Activated B cell treated with CpG ODN at 0.5 μM for 24 hours (primary cell): ENCODE measurements around the gene MSI1. TPM values are rescaled to one million over a fixed set of nuclear protein-coding genes. Genes with fewer than 3 reads are reported as not detected.
A peak's percentile ranks its signal among the peaks of the same experiment; 100 is the strongest.

Source experiments
- ATAC-seq: fragments of 200-7000 bp; cut with Tn5 transposase; one replicate; pipeline ENCODE4 v1.10.0; 2021; ENCODE audit warnings: low read depth, mild to moderate bottlenecking, moderate library complexity
- CTCF ChIA-PET: fragments of 350-600 bp; sonication (Branson Sonifier 250); formaldehyde crosslinking; loops from one replicate; lab custom pipeline; 2021; ENCODE audit warnings: antibody characterized with exemption; lab: Charles Lee
- POLR2A ChIA-PET: fragments of 350-600 bp; sonication (Branson Sonifier 250); formaldehyde crosslinking; loops from one replicate; lab custom pipeline; 2021; ENCODE audit warnings: antibody characterized with exemption; lab: Charles Lee
- DNase-seq: peaks from one replicate; pipeline ENCODE4 v3.0.0; 2022
- H3K27ac Mint-ChIP-seq: one replicate; pipeline ENCODE4 v1.8.0; 2020; ENCODE audit warnings: mixed read lengths
- H3K27me3 Mint-ChIP-seq: one replicate; pipeline ENCODE4 v1.8.0; 2021; ENCODE audit warnings: mixed read lengths
- H3K36me3 Mint-ChIP-seq: one replicate; pipeline ENCODE4 v1.8.0; 2021; ENCODE audit warnings: low read depth, mixed read lengths
- H3K4me1 Mint-ChIP-seq: one replicate; pipeline ENCODE4 v1.8.0; 2021; ENCODE audit warnings: mixed read lengths
- H3K4me3 Mint-ChIP-seq: one replicate; pipeline ENCODE4 v1.8.0; 2020; ENCODE audit warnings: mild to moderate bottlenecking, mixed read lengths
- H3K9me3 Mint-ChIP-seq: one replicate; pipeline ENCODE4 v1.8.0; 2020; ENCODE audit warnings: mixed read lengths
- intact Hi-C: fragments of 100-400 bp; cut with micrococcal nuclease; formaldehyde crosslinking; loops from one replicate; pipeline ENCODE4 v1.15.1; 2024
- total RNA-seq: library from RNA; stranded (reverse); gene quantifications from 2 replicates; pipeline ENCODE4 v1.2.3, GENCODE V29; 2022
- TF ChIP-seq, protein P1 (sequence below): fragments of 200-600 bp; IDR thresholded peaks from one replicate; pipeline ENCODE4 v1.8.0; 2022; ENCODE audit warnings: antibody characterized with exemption, mild to moderate bottlenecking

Gene MSI1
- total RNA-seq, 1 donor from 2014 or later, result not detected

DNA sequence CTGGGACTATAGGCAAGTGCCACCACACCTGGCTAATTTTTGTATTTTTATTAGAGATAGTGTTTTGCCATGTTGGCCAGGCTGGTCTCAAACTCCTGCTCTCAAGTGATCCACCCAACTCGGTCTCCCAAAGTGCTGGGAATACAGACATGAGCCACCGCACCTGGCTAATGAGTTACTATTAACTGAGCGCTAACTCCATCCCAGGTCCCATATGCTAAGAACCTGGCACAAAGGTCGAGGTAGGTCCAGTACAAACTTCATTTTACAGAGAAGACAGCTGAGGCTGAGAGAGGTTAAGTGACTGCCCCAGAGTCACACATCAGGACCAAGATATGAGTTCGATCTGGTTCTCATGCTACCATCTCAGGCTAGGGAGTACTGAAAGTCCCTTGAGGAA lies 36.9 kb downstream of the MSI1 start:
- POLR2A ChIA-PET, result no interaction called here
- DNase-seq (no peak), ATAC-seq (no peak)
- TF ChIP-seq, protein P1, sequence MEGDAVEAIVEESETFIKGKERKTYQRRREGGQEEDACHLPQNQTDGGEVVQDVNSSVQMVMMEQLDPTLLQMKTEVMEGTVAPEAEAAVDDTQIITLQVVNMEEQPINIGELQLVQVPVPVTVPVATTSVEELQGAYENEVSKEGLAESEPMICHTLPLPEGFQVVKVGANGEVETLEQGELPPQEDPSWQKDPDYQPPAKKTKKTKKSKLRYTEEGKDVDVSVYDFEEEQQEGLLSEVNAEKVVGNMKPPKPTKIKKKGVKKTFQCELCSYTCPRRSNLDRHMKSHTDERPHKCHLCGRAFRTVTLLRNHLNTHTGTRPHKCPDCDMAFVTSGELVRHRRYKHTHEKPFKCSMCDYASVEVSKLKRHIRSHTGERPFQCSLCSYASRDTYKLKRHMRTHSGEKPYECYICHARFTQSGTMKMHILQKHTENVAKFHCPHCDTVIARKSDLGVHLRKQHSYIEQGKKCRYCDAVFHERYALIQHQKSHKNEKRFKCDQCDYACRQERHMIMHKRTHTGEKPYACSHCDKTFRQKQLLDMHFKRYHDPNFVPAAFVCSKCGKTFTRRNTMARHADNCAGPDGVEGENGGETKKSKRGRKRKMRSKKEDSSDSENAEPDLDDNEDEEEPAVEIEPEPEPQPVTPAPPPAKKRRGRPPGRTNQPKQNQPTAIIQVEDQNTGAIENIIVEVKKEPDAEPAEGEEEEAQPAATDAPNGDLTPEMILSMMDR, result no peak
- H3K4me3 Mint-ChIP-seq, result no peak overlapping the region
- intact Hi-C loops, result no loop called here
- no peak overlapping the region for H3K27ac Mint-ChIP-seq
- CTCF ChIA-PET, result no interaction called here
- no peaks in the 10 kb centered on the region for H3K36me3 Mint-ChIP-seq
- peaks cover 6% of the 10 kb centered on the region for H3K9me3 Mint-ChIP-seq
- peaks cover 7% of the 10 kb centered on the region for H3K27me3 Mint-ChIP-seq
- peaks cover 3% of the 10 kb centered on the region for H3K4me1 Mint-ChIP-seq

GRCh38 chr12:120331390-120331789 lies 37.6 kb downstream of the MSI1 start:
- Mint-ChIP-seq H3K4me3 (no peak overlapping the region), H3K9me3 (peaks cover 4% of the 10 kb centered on the region), H3K27me3 (peaks cover 7% of the 10 kb centered on the region), H3K27ac (no peak overlapping the region), H3K4me1 (peaks cover 3% of the 10 kb centered on the region), H3K36me3 (no peaks in the 10 kb centered on the region)
- ChIA-PET POLR2A (no interaction called here), CTCF (no interaction called here)
- DNase-seq (no peak), ATAC-seq (no peak)
- TF ChIP-seq, protein P1, result no peak
- intact Hi-C loops, result no loop called here

DNA sequence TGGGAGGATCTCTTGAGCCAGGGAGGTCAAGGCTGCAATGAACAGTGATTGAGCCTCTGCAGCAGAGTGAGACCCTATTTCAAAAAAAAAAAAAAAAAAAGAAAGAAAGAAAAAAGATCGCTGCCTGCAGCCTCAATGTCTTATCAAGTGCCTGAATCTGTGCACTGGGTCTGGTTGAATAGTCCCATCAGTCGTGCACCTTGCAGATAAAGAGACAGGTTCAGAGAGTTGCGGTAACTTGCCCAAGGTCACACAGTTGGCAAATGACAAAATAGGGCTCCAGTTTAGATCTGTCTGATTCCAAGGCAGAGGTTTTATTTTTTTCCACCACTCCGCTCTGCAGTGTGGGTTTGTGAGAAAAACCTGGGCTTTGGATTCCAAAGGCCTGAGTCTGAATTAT lies 40.7 kb downstream of the MSI1 start:
- CTCF ChIA-PET, result no interaction called here
- no peaks in the 10 kb centered on the region for H3K36me3 Mint-ChIP-seq
- POLR2A ChIA-PET, result interaction anchor here (0.8 kb wide), 1 partner anchor 1750 kb away, joined by 3 read pairs; the partner anchor contains the start of gene MLXIP
- DNase-seq, result no peak
- H3K9me3 Mint-ChIP-seq, result no peaks in the 10 kb centered on the region
- H3K27ac Mint-ChIP-seq, result no peak overlapping the region
- peaks cover 10% of the 10 kb centered on the region for H3K27me3 Mint-ChIP-seq
- peaks cover 7% of the 10 kb centered on the region for H3K4me1 Mint-ChIP-seq
- no peak overlapping the region for H3K4me3 Mint-ChIP-seq
- no peak for ATAC-seq
- TF ChIP-seq, protein P1, result no peak
- intact Hi-C loops, result no loop called here

DNA sequence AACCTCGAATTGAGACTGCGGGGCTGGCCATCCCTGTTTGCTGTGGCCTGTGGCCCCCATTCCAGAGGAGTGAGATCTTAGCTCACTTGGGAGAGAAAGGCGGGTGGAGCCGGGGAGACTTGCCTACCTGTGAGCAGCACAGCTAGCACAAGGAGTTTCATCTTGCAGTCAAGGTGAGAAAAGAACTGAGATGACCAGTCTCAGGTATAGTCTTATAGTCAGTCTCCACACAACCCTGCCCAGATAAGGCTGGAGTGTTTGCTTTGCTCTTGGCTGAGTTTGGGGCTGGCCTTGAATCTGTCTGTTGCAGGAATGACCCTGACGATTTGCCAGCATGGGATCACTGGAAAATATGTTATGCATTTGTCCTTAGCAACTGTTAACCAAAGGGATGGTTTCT lies 41.4 kb downstream of the MSI1 start, which contains the start of gene PLA2G1B:
Gene PLA2G1B (minus strand): TSS at position 187 of the 400 bp plus-strand sequence. CDS start 26 bp downstream, at position 161.
- TF ChIP-seq, protein P1, result no peak
- H3K4me3 Mint-ChIP-seq, result no peak within 1 kb of the TSS
- H3K9me3 Mint-ChIP-seq, result no peaks in the 10 kb centered on the region
- no peaks in the 10 kb centered on the region for H3K36me3 Mint-ChIP-seq
- ChIA-PET CTCF (no interaction called here), POLR2A (interaction anchor here (1.2 kb wide), 1 partner anchor 36 kb away, joined by 5 read pairs; the partner anchor contains the start of gene RNU4-2)
- intact Hi-C loops, result no loop called here
- H3K27ac Mint-ChIP-seq, result no peak within 1 kb of the TSS
- DNase-seq (no peak), ATAC-seq (no peak)
- peaks cover 7% of the 10 kb centered on the region for H3K4me1 Mint-ChIP-seq
- H3K27me3 Mint-ChIP-seq, result peaks cover 10% of the 10 kb centered on the region

GRCh38 chr12:120324841-120325417 lies 44.0 kb downstream of the MSI1 start:
- Mint-ChIP-seq H3K27ac (no peak overlapping the region), H3K9me3 (no peaks in the 10 kb centered on the region), H3K4me3 (peak overlapping the region; percentile 83), H3K4me1 (peaks cover 7% of the 10 kb centered on the region), H3K27me3 (peaks cover 9% of the 10 kb centered on the region), H3K36me3 (no peaks in the 10 kb centered on the region)
- intact Hi-C loops, result loop anchor here (1.0 to 2.0 kb wide), 4 partner anchors 97 to 171 kb away; partner anchors contain the start of gene DYNLL1
- ChIA-PET CTCF (interaction anchor here (1.3 kb wide), 1 partner anchor 97 kb away, joined by 4 read pairs; no protein-coding TSS in a partner anchor), POLR2A (no interaction called here)
- TF ChIP-seq, protein P1, result no peak
- ATAC-seq (no peak), DNase-seq (no peak)
